Kidney (tissue), 14 donors: ENCODE measurements around the gene OPN3. TPM values are rescaled to one million over a fixed set of nuclear protein-coding genes. Genes with fewer than 3 reads are reported as not detected.

ENCODE experiments used
- DNase-seq, 5 donors: peaks; one replicate each; pipeline ENCODE4 v3.0.0-alpha.2; 2013 to 2020
- FAIRE-seq: peaks from 2 replicates; lab custom pipeline; 2012; peaks lifted over from hg19 to GRCh38; lab: Jason Lieb, UNC
- H3K27ac ChIP-seq, 2 donors: one replicate each; pipeline ENCODE4 v1.7.0; 2013; ENCODE audit warnings: low read depth in 2 of 2, low read length in 2 of 2, inconsistent platforms in 1 of 2
- H3K27me3 ChIP-seq: one replicate; pipeline ENCODE4 v1.7.1; 2013; ENCODE audit warnings: low read length, inconsistent platforms; ENCODE audit not compliant: control insufficient read depth, insufficient read depth
- H3K36me3 ChIP-seq, 3 donors: one replicate each; pipeline versions ENCODE4 v1.7.0 to v1.7.1; 2013; ENCODE audit warnings: low read length in 3 of 3, control low read depth in 1 of 3, inconsistent platforms in 1 of 3; ENCODE audit not compliant: insufficient read depth in 3 of 3, control insufficient read depth in 2 of 3
- H3K4me1 ChIP-seq, 3 donors: one replicate each; pipeline versions ENCODE4 v1.7.0 to v1.7.1; 2013; ENCODE audit warnings: low read length in 3 of 3, inconsistent platforms in 1 of 3, low read depth in 1 of 3; ENCODE audit not compliant: control insufficient read depth in 2 of 3, insufficient read depth in 2 of 3
- H3K4me3 ChIP-seq, 3 donors: one replicate each; pipeline versions ENCODE4 v1.7.0 to v1.8.1; 2013; ENCODE audit warnings: low read length in 3 of 3, control low read depth in 1 of 3, inconsistent platforms in 1 of 3
- H3K9ac ChIP-seq, 3 donors: one replicate each; pipeline versions ENCODE4 v1.7.0 to v1.7.1; 2013; ENCODE audit warnings: low read length in 3 of 3, control low read depth in 1 of 3, inconsistent platforms in 1 of 3
- H3K9me3 ChIP-seq, 3 donors: one replicate each; pipeline versions ENCODE4 v1.7.0 to v1.7.1; 2013; ENCODE audit warnings: low read length in 3 of 3, control low read depth in 1 of 3, inconsistent platforms in 1 of 3; ENCODE audit not compliant: control insufficient read depth in 2 of 3, insufficient read depth in 1 of 3
- intact Hi-C: fragments of 100-400 bp; cut with DNase I; formaldehyde crosslinking; loops from one replicate; pipeline ENCODE4 v1.11.1; 2022
- polyA plus RNA-seq: library from polyadenylated mRNA; stranded (reverse); fragments of 350-450 nt; fragmentation: Illumina TruSeq; extraction: RNeasy Lipid Tissue Mini Kit (QIAGEN cat#74804); gene quantifications from one replicate; pipeline ENCODE4 v1.2.3, GENCODE V29; 2014; ENCODE audit warnings: low read depth, low replicate concordance; ENCODE audit not compliant: insufficient read depth
- total RNA-seq: library from RNA; stranded (reverse); fragmentation: NEBNext Ultra II Directional; extraction: Animal tissue kit (Norgen Biotek cat#: 25700); gene quantifications from one replicate; pipeline ENCODE4 v1.2.1, GENCODE V29; 2021
- TF ChIP-seq, protein P1 (sequence below): IDR thresholded peaks from 3 replicates; pipeline ENCODE4 v1.5.1; 2012; ENCODE audit warnings: mild to moderate bottlenecking, moderate library complexity, borderline replicate concordance; ENCODE audit not compliant: insufficient read depth; ENCODE audit errors: extremely low read depth
- donor health status: control.
- donor health status: control.
- donor health status: control.
- donor health status: control.
- donor health status: control.
- donor health status: DM: yes; HTN: yes; CAD: no.
- donor health status: Normal renal cell carcinoma (clear cell type).

OPN3 gene
- total and polyA plus RNA-seq, 2 donors from 2014 or later, result 12.3 to 15.8 TPM

DNA sequence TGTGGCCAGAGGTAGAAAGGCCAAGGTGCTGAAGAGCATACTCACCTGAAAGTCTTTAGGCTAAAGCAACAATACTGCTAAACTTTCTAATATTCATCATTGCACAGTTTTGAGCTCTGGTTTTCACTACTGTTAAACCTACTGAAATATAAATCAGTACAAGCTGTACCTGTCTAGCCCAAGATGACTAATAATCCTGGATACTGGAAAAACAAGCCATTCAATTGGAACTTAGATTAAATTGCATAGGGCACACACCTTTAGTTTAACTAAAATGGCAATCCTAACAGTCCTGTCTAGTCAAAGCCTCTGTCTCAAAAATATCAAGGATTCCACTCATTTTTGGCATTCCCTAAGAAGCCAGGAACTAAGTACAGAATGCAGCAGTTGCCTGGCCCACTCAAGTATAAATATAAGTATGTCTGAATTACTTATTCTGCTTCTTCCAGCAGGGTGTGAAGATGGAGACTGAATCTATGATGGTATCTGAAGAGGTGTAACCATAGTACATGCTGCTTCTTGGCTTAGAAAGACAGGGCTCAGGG is 3.1 kb downstream of the OPN3 start:
- H3K36me3 ChIP-seq, result no peaks in the 10 kb centered on the region
- H3K9ac ChIP-seq, result no peak overlapping the region
- intact Hi-C loops, result no loop called here
- peaks cover 0 to 3% (median 0%) of the 10 kb centered on the region in 3 donors for H3K4me1 ChIP-seq
- DNase-seq (no peak), FAIRE-seq (no peak)
- no peak overlapping the region for H3K27ac ChIP-seq
- no peaks in the 10 kb centered on the region for H3K27me3 ChIP-seq
- no peaks in the 10 kb centered on the region for H3K9me3 ChIP-seq
- no peak overlapping the region for H3K4me3 ChIP-seq
- TF ChIP-seq, protein P1, sequence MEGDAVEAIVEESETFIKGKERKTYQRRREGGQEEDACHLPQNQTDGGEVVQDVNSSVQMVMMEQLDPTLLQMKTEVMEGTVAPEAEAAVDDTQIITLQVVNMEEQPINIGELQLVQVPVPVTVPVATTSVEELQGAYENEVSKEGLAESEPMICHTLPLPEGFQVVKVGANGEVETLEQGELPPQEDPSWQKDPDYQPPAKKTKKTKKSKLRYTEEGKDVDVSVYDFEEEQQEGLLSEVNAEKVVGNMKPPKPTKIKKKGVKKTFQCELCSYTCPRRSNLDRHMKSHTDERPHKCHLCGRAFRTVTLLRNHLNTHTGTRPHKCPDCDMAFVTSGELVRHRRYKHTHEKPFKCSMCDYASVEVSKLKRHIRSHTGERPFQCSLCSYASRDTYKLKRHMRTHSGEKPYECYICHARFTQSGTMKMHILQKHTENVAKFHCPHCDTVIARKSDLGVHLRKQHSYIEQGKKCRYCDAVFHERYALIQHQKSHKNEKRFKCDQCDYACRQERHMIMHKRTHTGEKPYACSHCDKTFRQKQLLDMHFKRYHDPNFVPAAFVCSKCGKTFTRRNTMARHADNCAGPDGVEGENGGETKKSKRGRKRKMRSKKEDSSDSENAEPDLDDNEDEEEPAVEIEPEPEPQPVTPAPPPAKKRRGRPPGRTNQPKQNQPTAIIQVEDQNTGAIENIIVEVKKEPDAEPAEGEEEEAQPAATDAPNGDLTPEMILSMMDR, result no peak

DNA sequence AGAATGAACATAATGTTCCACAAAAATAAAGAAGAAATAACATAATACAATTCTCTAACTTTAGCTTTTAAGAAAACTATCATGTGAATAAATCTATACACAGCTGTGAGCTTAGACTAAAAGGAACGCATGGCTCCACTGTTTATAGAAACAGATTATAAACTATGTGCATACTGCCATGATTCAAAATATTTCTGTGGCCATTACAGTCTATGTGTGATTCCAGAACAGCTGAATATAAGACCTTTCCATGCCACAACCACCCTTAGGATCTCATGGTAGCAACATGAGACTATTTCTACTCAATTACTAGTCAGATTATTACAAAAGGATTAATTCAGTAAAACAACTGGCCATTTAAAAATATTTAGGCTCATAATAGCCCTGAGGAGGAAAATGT is 3.9 kb downstream of the OPN3 start:
- Histone ChIP-seq H3K4me3 (no peak overlapping the region), H3K27me3 (no peaks in the 10 kb centered on the region), H3K9ac (no peak overlapping the region), H3K4me1 (peaks cover 0 to 3% (median 0%) of the 10 kb centered on the region in 3 donors), H3K9me3 (no peaks in the 10 kb centered on the region), H3K36me3 (no peaks in the 10 kb centered on the region), H3K27ac (no peak overlapping the region)
- TF ChIP-seq, protein P1, result no peak
- intact Hi-C loops, result no loop called here
- DNase-seq (no peak), FAIRE-seq (no peak)

DNA sequence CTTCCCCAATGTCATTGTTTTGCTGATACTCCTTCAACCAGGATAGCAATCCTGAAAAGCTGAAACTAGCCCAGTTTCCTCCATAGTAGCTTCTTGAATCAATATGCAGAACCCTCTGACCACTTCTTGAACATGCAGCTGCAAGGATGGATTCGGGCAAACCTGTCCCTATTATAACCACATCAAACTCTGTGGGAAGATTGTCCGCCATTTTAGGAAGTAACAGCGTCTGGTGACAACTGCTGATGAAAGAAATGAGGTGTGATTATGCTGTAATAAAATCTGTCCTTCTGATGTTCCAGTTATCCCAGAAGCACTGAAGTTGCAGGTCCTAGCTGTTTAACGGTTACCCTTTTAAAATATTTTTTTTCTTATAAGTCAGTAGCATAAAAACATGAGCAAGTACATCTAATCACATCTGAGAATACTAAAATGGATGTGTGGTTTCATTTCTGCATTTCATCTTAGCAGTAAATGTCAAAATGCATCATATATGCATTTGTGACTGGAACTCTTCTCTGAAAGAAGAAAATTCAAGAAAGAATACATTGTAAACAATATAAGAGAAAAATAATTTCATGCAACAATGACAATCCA is 4.5 kb downstream of the OPN3 start:
- no peaks in the 10 kb centered on the region for H3K36me3 ChIP-seq
- H3K27ac ChIP-seq, result no peak overlapping the region
- no peak overlapping the region for H3K9ac ChIP-seq
- no peaks in the 10 kb centered on the region for H3K27me3 ChIP-seq
- H3K4me3 ChIP-seq, result no peak overlapping the region
- intact Hi-C loops, result no loop called here
- H3K9me3 ChIP-seq, result no peaks in the 10 kb centered on the region
- DNase-seq (no peak), FAIRE-seq (no peak)
- peaks cover 0 to 3% (median 0%) of the 10 kb centered on the region in 3 donors for H3K4me1 ChIP-seq
- TF ChIP-seq, protein P1, result no peak
